Gastrocnemius medialis (tissue), 4 donors: ENCODE measurements around the gene CCL4. TPM values are rescaled to one million over a fixed set of nuclear protein-coding genes. Genes with fewer than 3 reads are reported as not detected.
"Not testable (repeated sequence)": the region's sequence is repeated elsewhere in the genome, so short reads cannot be mapped to it uniquely, and the experiment has no call there.

Source experiments
- ATAC-seq, 2 donors: fragments of 150-250 bp; one replicate each; pipeline ENCODE4 v1.9.1; 2016
- DNase-seq, 2 donors: peaks; one replicate each; pipeline ENCODE4 v3.0.0-alpha.2; 2019
- H3K27ac ChIP-seq, 4 donors: fragments of 200-600 bp; sonication (generic); 1 replicate in 1 of 4; 2 replicates in 3 of 4; pipeline ENCODE4 v1.5.1; 2016 to 2018; ENCODE audit warnings: mild to moderate bottlenecking in 2 of 4, moderate library complexity in 1 of 4
- H3K27me3 ChIP-seq, 3 donors: fragments of 200-600 bp; sonication (generic) in 2 of 3; 1 replicate in 1 of 3; 2 replicates in 2 of 3; pipeline versions ENCODE4 v1.5.1 to v1.6.0; 2016 to 2019; ENCODE audit warnings: mild to moderate bottlenecking in 1 of 3, moderate library complexity in 1 of 3
- H3K36me3 ChIP-seq, 2 donors: fragments of 200-600 bp; sonication (generic) in 1 of 2; one replicate each; pipeline ENCODE4 v1.5.1; 2017 to 2018
- H3K4me1 ChIP-seq, 2 donors: fragments of 200-600 bp; sonication (generic) in 1 of 2; one replicate each; pipeline ENCODE4 v1.5.1; 2016 to 2017; ENCODE audit warnings: mild to moderate bottlenecking in 2 of 2
- H3K4me3 ChIP-seq, 4 donors: fragments of 200-600 bp; sonication (generic) in 3 of 4; 1 replicate in 1 of 4; 2 replicates in 3 of 4; pipeline ENCODE4 v1.5.1; 2016 to 2019; ENCODE audit warnings: mild to moderate bottlenecking in 2 of 4
- H3K9me3 ChIP-seq, 3 donors: fragments of 200-600 bp; sonication (generic) in 2 of 3; 1 replicate in 1 of 3; 2 replicates in 2 of 3; pipeline ENCODE4 v1.5.1; 2016 to 2019
- CTCF ChIP-seq, 5 experiments: fragments of 450-650 bp in 3 of 5; fragments of 200-600 bp in 2 of 5; sonication (generic) in 2 of 5; IDR thresholded peaks in 4 of 5; conservative IDR thresholded peaks in 1 of 5; 1 replicate in 4 of 5; 2 replicates in 1 of 5; pipeline ENCODE4 v1.5.1; 2016 to 2019; ENCODE audit warnings: antibody characterized with exemption in 5 of 5, mild to moderate bottlenecking in 3 of 5, moderate library complexity in 3 of 5
- POLR2A ChIP-seq, 2 donors: fragments of 450-650 bp; IDR thresholded peaks; one replicate each; pipeline ENCODE4 v1.6.1; 2017; ENCODE audit warnings: antibody characterized with exemption in 2 of 2, mild to moderate bottlenecking in 2 of 2, moderate library complexity in 2 of 2
- in situ Hi-C, 4 donors: fragments of 200-750 bp; cut with MboI; loops; one replicate each; pipeline versions ENCODE4 v1.15.0 to v1.8.0; 2017; ENCODE audit warnings: low sequenced_read_pairs in 4 of 4
- intact Hi-C: fragments of 100-400 bp; cut with DNase I; formaldehyde crosslinking; loops from one replicate; pipeline ENCODE4 v1.15.1; 2023; ENCODE audit warnings: low total_unique reads
- total RNA-seq, 4 donors: library from RNA; depleted of rRNA; stranded (reverse); fragments of >200 nt; gene quantifications; one replicate each; pipeline versions ENCODE4 v1.1.0 to v1.2.3, GENCODE V29; 2016

CCL4 gene
- total RNA-seq, 4 donors from 2014 or later, result 0.42 to 0.49 TPM; not detected in 2

- ATAC-seq (no peak), DNase-seq (no peak)
- no peak for TF ChIP-seq POLR2A (IDR thresholded peaks at IDR 0.05)
- no peak for TF ChIP-seq CTCF (IDR thresholded peaks at IDR 0.05 in 4 of 5, conservative IDR thresholded peaks at IDR 0.05 in 1 of 5)
- H3K27ac ChIP-seq, result no peak overlapping the region
- no peaks in the 10 kb centered on the region for H3K27me3 ChIP-seq
- no peaks in the 10 kb centered on the region for H3K36me3 ChIP-seq
- H3K4me1 ChIP-seq, result no peaks in the 10 kb centered on the region
- intact Hi-C loops, result no loop called here
- H3K4me3 ChIP-seq, result no peak overlapping the region
- no peaks in the 10 kb centered on the region for H3K9me3 ChIP-seq
- in situ Hi-C loops, result no loop called here
These were observed 16.6 kb downstream of the CCL4 start for GRCh38 chr17:36120221-36120620.

- H3K36me3 ChIP-seq, H3K4me3 ChIP-seq, ATAC-seq, H3K9me3 ChIP-seq, DNase-seq, H3K27ac ChIP-seq, in situ Hi-C loops, H3K4me1 ChIP-seq, H3K27me3 ChIP-seq, intact Hi-C loops: not testable (repeated sequence)
These were observed 17.5 kb downstream of the CCL4 start for GRCh38 chr17:36121099-36121498.

GRCh38 chr17:36123431-36123830 is 19.8 kb downstream of the CCL4 start:
- intact Hi-C loops, result no loop called here
- no peak overlapping the region for H3K27ac ChIP-seq
- in situ Hi-C loops, result no loop called here
- H3K9me3 ChIP-seq, result no peaks in the 10 kb centered on the region
- no peak overlapping the region for H3K4me3 ChIP-seq
- no peaks in the 10 kb centered on the region for H3K4me1 ChIP-seq
- no peaks in the 10 kb centered on the region for H3K36me3 ChIP-seq
- DNase-seq, result no peak
- ATAC-seq, result no peak
- no peak for TF ChIP-seq POLR2A (IDR thresholded peaks at IDR 0.05)
- no peaks in the 10 kb centered on the region for H3K27me3 ChIP-seq

GRCh38 chr17:36124879-36125824 is 21.5 kb downstream of the CCL4 start:
- no peak overlapping the region for H3K4me3 ChIP-seq
- H3K4me1 ChIP-seq, result no peaks in the 10 kb centered on the region
- intact Hi-C loops (no loop called here), in situ Hi-C loops (loop anchor here in 1 of 4 donors (25.0 kb wide), 1 partner anchor 138 kb away; the partner anchor contains the start of genes CCL14 and CCL16)
- DNase-seq (no peak), ATAC-seq (no peak)
- no peaks in the 10 kb centered on the region for H3K9me3 ChIP-seq
- no peaks in the 10 kb centered on the region for H3K27me3 ChIP-seq
- no peak overlapping the region for H3K27ac ChIP-seq
- no peak for TF ChIP-seq CTCF (IDR thresholded peaks at IDR 0.05 in 4 of 5, conservative IDR thresholded peaks at IDR 0.05 in 1 of 5)
- TF ChIP-seq POLR2A (IDR thresholded peaks at IDR 0.05), result no peak
- H3K36me3 ChIP-seq, result no peaks in the 10 kb centered on the region

GRCh38 chr17:36127199-36127893 is 23.7 kb downstream of the CCL4 start:
- H3K27ac ChIP-seq, result no peak overlapping the region
- H3K27me3 ChIP-seq, result peaks cover 0 to 2% (median 0%) of the 10 kb centered on the region in 3 donors
- ATAC-seq, result no peak
- intact Hi-C loops, result no loop called here
- in situ Hi-C loops, result loop anchor here in 1 of 4 donors (25.0 kb wide), 1 partner anchor 140 kb away; the partner anchor contains the start of genes CCL14 and CCL16
- no peaks in the 10 kb centered on the region for H3K9me3 ChIP-seq
- no peaks in the 10 kb centered on the region for H3K4me1 ChIP-seq
- no peaks in the 10 kb centered on the region for H3K36me3 ChIP-seq
- DNase-seq, result no peak
- TF ChIP-seq CTCF (IDR thresholded peaks at IDR 0.05 in 4 of 5, conservative IDR thresholded peaks at IDR 0.05 in 1 of 5) (no peak), POLR2A (IDR thresholded peaks at IDR 0.05) (no peak)
- no peak overlapping the region for H3K4me3 ChIP-seq
